Body of pancreas (tissue), 4 donors: ENCODE data around the gene ZSWIM3. TPM values are rescaled to one million over a fixed set of nuclear protein-coding genes. Genes with fewer than 3 reads are reported as not detected.

ENCODE experiments used
- ATAC-seq: fragments of 150-250 bp; one replicate; pipeline ENCODE4 v1.9.1; 2016
- DNase-seq, 4 donors: peaks; one replicate each; pipeline ENCODE4 v3.0.0-alpha.2; 2019
- H3K27ac ChIP-seq, 4 donors: fragments of 200-600 bp; sonication (generic); 1 replicate in 3 of 4; 2 replicates in 1 of 4; pipeline versions ENCODE4 v1.5.1 to v1.6.1; 2016 to 2019; ENCODE audit warnings: mild to moderate bottlenecking in 1 of 4, mixed read lengths in 1 of 4, moderate library complexity in 1 of 4
- H3K27me3 ChIP-seq, 2 donors: fragments of 200-600 bp; sonication (generic); one replicate each; pipeline ENCODE4 v1.6.0; 2016; ENCODE audit warnings: mild to moderate bottlenecking in 1 of 2
- H3K36me3 ChIP-seq, 2 donors: fragments of 200-600 bp; sonication (generic); replicated peaks in 1 of 2; 2 replicates each; pipeline ENCODE4 v1.5.1; 2016; ENCODE audit warnings: low read depth in 2 of 2; ENCODE audit not compliant: insufficient read depth in 1 of 2
- H3K4me1 ChIP-seq: fragments of 200-600 bp; sonication (generic); one replicate; pipeline ENCODE4 v1.6.0; 2016
- H3K4me3 ChIP-seq, 2 donors: fragments of 200-600 bp; sonication (generic); 1 replicate in 1 of 2; 2 replicates in 1 of 2; pipeline ENCODE4 v1.5.1; 2016 to 2019
- H3K9me3 ChIP-seq, 3 donors: fragments of 200-600 bp; sonication (generic); 1 replicate in 2 of 3; 2 replicates in 1 of 3; pipeline ENCODE4 v1.5.1; 2016
- CTCF ChIP-seq, 7 experiments: fragments of 450-650 bp in 4 of 7; fragments of 200-600 bp in 3 of 7; sonication (generic) in 3 of 7; IDR thresholded peaks; one replicate each; pipeline ENCODE4 v1.5.1; 2016 to 2019; ENCODE audit warnings: antibody characterized with exemption in 7 of 7
- POLR2A ChIP-seq, 3 donors: fragments of 450-650 bp; IDR thresholded peaks; one replicate each; pipeline ENCODE4 v1.6.1; 2016; ENCODE audit warnings: antibody characterized with exemption in 3 of 3, mild to moderate bottlenecking in 2 of 3
- WGBS, 2 donors: methylation state at CpG; one replicate each; pipeline ENCODE4 v1.1.5; 2017; 5-methylcytosine and 5-hydroxymethylcytosine counted together
- intact Hi-C: fragments of 100-400 bp; cut with DNase I; formaldehyde crosslinking; loops from one replicate; pipeline ENCODE4 v1.15.1; 2023
- total RNA-seq, 2 donors: library from RNA; depleted of rRNA; stranded (reverse); fragments of >200 nt; gene quantifications; one replicate each; pipeline ENCODE4 v1.1.0, GENCODE V29; 2016

ZSWIM3 gene
- total RNA-seq, 2 donors from 2014 or later: 1.6 to 2.1 TPM

GRCh38 chr20:45832619-45833018, 24.8 kb upstream of the ZSWIM3 start:
- no peak for DNase-seq
- intact Hi-C loops: no loop called here
- ATAC-seq: no peak
- Histone ChIP-seq H3K4me3 (no peak overlapping the region), H3K9me3 (no peaks in the 10 kb centered on the region), H3K4me1 (peaks cover 24% of the 10 kb centered on the region), H3K27me3 (no peaks in the 10 kb centered on the region), H3K27ac (peak overlapping the region in 3 of 4 donors; percentile 75 to 89 (median 79)), H3K36me3 (no peaks in the 10 kb centered on the region)
- TF ChIP-seq POLR2A (IDR thresholded peaks at IDR 0.05) (no peak), CTCF (IDR thresholded peaks at IDR 0.05) (no peak)
- 81 to 92% methylated on average over 4 of the region's 4 CpGs for WGBS, 2 donors

DNA sequence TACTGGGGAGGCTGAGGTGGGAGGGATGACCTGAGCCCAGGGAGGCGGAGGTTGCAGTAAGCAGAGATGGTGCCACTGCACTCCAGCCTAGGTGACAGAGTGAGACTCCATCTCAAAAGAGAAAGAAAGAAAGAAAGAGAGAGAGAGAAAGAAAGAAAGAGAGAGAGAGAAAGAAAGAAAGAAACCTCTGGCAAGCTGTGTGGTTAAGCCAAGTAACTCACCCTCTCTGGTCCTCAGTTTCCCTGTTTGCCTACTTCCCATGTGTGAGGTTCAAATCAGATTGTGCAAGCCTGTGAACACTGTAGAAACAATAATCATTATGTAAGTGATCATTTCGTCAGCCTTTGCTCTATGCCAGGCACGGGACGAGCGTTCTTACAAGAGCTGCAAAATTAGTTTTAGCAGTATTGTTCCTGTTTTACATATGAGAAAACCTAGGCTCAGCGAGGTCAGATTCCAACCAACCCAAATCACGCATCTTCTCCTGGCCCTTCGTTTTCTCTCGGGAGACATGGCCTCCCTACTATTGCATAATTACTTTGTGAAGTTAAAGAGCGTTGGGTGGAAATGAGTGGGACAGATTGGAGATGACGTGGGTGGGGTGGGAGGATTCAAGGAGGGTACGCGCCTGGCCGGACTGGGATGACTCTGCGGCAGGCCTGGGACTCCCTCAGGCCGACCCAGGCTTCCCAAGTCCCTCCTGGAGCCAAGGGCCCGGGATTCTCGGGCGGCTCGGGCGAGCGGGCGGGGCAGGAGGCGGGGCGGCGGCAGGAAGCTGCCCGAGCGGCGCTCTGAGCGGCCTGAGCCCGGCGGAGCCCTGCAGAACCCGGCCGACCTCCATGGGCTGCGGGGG, 24.2 kb upstream of the ZSWIM3 start, which contains the start of gene SNX21:
SNX21 (plus strand) TSS at position 770 of the 853 bp plus-strand sequence. CDS start 121 bp downstream, outside the sequence.
- H3K4me1 ChIP-seq: peaks cover 24% of the 10 kb centered on the region
- H3K4me3 ChIP-seq: peak within 1 kb of the TSS; percentile 47 to 68
- DNase-seq: peak; percentile 71 to 80 (median 76)
- peak within 1 kb of the TSS; percentile 72 to 89 (median 77) for H3K27ac ChIP-seq
- ATAC-seq: peak; percentile 87
- intact Hi-C loops: no loop called here
- 9 to 20% methylated on average over 16 to 32 of the region's 35 CpGs for WGBS, 2 donors
- TF ChIP-seq POLR2A (IDR thresholded peaks at IDR 0.05): peak; percentile 22 to 61 (median 55)
- TF ChIP-seq CTCF (IDR thresholded peaks at IDR 0.05): no peak
- H3K36me3 ChIP-seq: no peaks in the 10 kb centered on the region
- H3K9me3 ChIP-seq: no peaks in the 10 kb centered on the region
- H3K27me3 ChIP-seq: no peaks in the 10 kb centered on the region

DNA sequence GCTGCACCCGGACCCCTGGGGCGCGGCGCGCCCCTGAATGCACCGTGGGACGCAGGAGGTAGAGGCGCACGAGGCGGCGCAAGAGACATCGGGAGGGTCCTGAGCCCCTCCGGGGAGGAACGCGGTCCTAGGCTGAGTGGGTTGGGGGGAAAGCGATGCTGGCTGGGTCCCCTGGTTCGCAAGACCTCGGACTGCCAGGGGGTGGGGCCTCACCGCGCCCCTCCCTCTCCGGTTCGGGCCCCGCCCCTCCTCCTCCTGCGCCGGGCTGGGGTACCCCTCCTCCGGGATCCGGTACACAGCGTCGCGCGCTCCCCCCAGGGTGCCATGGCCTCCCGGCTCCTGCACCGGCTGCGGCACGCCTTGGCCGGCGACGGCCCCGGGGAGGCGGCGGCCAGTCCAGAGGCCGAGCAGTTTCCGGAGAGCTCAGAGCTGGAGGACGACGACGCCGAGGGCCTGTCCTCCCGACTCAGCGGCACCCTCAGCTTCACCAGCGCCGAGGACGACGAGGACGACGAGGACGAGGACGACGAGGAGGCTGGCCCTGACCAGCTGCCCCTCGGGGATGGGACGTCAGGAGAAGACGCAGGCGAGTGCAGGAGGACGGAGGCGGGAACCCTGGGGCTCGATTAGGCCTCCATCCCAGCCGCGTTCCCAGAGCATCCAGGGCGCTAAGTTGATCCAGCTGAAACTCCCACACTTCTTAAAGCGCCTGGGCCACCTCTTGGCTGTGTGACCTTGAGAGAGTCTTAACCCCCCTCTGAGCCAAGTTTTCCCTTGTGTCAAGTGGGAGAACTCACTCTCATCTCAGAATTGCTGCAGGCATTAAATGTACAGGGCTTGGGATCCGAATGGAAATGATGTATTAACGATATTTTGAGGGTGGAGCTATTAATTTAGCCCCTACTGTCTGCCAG, 23.3 kb upstream of the ZSWIM3 start:
- TF ChIP-seq CTCF (IDR thresholded peaks at IDR 0.05) (no peak), POLR2A (IDR thresholded peaks at IDR 0.05) (peak in 2 of 3 donors; percentile 25 to 27)
- H3K4me1 ChIP-seq: peaks cover 24% of the 10 kb centered on the region
- H3K4me3 ChIP-seq: peak overlapping the region; percentile 47 to 68
- no peaks in the 10 kb centered on the region for H3K36me3 ChIP-seq
- no peaks in the 10 kb centered on the region for H3K27me3 ChIP-seq
- DNase-seq: peak; percentile 57 to 74 (median 63)
- ATAC-seq: peak; percentile 76
- intact Hi-C loops: no loop called here
- WGBS, 2 donors: 5% methylated on average over 55 of the region's 71 CpGs; no CpG with 5 or more reads in 1 of the 2 donors
- H3K9me3 ChIP-seq: no peaks in the 10 kb centered on the region
- peak overlapping the region; percentile 72 to 89 (median 77) for H3K27ac ChIP-seq

DNA sequence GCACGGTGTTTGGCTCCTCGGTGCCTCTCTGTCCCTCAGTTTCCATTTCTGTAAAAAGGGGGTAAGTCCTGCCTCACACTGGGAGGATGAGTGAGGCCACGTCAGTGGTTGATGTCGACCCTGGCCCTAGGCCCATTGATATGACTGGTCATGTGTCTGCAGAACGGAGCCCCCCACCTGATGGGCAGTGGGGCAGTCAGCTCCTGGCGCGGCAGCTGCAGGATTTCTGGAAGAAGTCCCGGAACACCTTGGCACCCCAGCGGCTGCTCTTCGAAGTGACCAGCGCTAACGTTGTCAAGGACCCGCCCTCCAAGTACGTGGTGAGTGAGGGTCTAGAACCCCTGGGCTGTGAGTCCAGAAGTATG, 22.6 kb upstream of the ZSWIM3 start:
- H3K27ac ChIP-seq: peak overlapping the region in 2 of 4 donors; percentile 79 to 89
- ATAC-seq (no peak), DNase-seq (no peak)

More for the DNA sequence above, 22.6 kb upstream of the ZSWIM3 start:
- H3K27me3 ChIP-seq: no peaks in the 10 kb centered on the region
- TF ChIP-seq POLR2A (IDR thresholded peaks at IDR 0.05) (no peak), CTCF (IDR thresholded peaks at IDR 0.05) (no peak)
- intact Hi-C loops: no loop called here
- H3K9me3 ChIP-seq: no peaks in the 10 kb centered on the region
- 85 to 87% methylated on average over 6 to 13 of the region's 14 CpGs for WGBS, 2 donors
- H3K4me3 ChIP-seq: no peak overlapping the region
- peaks cover 24% of the 10 kb centered on the region for H3K4me1 ChIP-seq
- no peaks in the 10 kb centered on the region for H3K36me3 ChIP-seq
